NCI-H128 (cell line): ENCODE results near the gene SERINC5.
"Not testable (repeated sequence)": the region's sequence is repeated elsewhere in the genome, so short reads cannot be mapped to it uniquely, and the experiment has no call there.

Experiments used
- DNase-seq: peaks from one replicate; lab custom pipeline; 2025; ENCODE audit not compliant: unreplicated experiment; lab: John Stamatoyannopoulos, UW

Gene SERINC5

GRCh38 chr5:80143491-80143890 is 112.4 kb downstream of the SERINC5 start:
- DNase-seq: no peak

GRCh38 chr5:80142996-80143395 is 112.9 kb downstream of the SERINC5 start:
- DNase-seq: no peak

- no peak for DNase-seq
Observed at GRCh38 chr5:80141681-80142080, 114.2 kb downstream of the SERINC5 start.

- no peak for DNase-seq
Observed at GRCh38 chr5:80141147-80141671, 114.6 kb downstream of the SERINC5 start.

GRCh38 chr5:80140496-80140895 is 115.4 kb downstream of the SERINC5 start:
- no peak for DNase-seq

GRCh38 chr5:80139466-80139972 is 116.3 kb downstream of the SERINC5 start:
- no peak for DNase-seq

- no peak for DNase-seq
Observed at GRCh38 chr5:80138486-80138885, 117.4 kb downstream of the SERINC5 start.

- DNase-seq: not testable (repeated sequence)
Observed at GRCh38 chr5:80136798-80137197, 119.0 kb downstream of the SERINC5 start.

GRCh38 chr5:80134876-80135275 is 121.0 kb downstream of the SERINC5 start:
- DNase-seq: no peak

GRCh38 chr5:80129146-80129545 is 126.7 kb downstream of the SERINC5 start:
- DNase-seq: no peak

- no peak for DNase-seq
Observed at GRCh38 chr5:80128141-80128540, 127.7 kb downstream of the SERINC5 start.

GRCh38 chr5:80127116-80127552 is 128.7 kb downstream of the SERINC5 start:
- DNase-seq: no peak

GRCh38 chr5:80125962-80126480 is 129.8 kb downstream of the SERINC5 start:
- DNase-seq: no peak

GRCh38 chr5:80125022-80125961 is 130.6 kb downstream of the SERINC5 start:
- no peak for DNase-seq

- DNase-seq: no peak
Observed at GRCh38 chr5:80124121-80124918, 131.5 kb downstream of the SERINC5 start.

GRCh38 chr5:80122579-80122978 is 133.3 kb downstream of the SERINC5 start:
- DNase-seq: no peak

GRCh38 chr5:80119372-80119771 is 136.5 kb downstream of the SERINC5 start:
- DNase-seq: no peak

- no peak for DNase-seq
Observed at GRCh38 chr5:80117446-80117845, 138.4 kb downstream of the SERINC5 start.

- no peak for DNase-seq
Observed at GRCh38 chr5:80116465-80116864, 139.4 kb downstream of the SERINC5 start.

GRCh38 chr5:80116000-80116399 is 139.8 kb downstream of the SERINC5 start:
- DNase-seq: no peak

- no peak for DNase-seq
Observed at GRCh38 chr5:80114860-80115259, 141.0 kb downstream of the SERINC5 start.
